OCI-LY3 (cell line): Measurements from ENCODE around the gene EFCAB8.

Experiments
- EZH2phosphoT487 ChIP-seq: fragments of 200-600 bp; shearing (Covaris generic); IDR thresholded peaks from 2 replicates; pipeline ENCODE4 v1.6.1; 2018; ENCODE audit warnings: antibody characterized with exemption, mixed run types, low read depth
- TF ChIP-seq, protein P1 (sequence below): fragments of 200-600, 300-600 bp; sonication (generic); IDR thresholded peaks from 2 replicates; pipeline ENCODE4 v1.5.1; 2014; ENCODE audit warnings: antibody characterized with exemption, low read length, low read depth

DNA sequence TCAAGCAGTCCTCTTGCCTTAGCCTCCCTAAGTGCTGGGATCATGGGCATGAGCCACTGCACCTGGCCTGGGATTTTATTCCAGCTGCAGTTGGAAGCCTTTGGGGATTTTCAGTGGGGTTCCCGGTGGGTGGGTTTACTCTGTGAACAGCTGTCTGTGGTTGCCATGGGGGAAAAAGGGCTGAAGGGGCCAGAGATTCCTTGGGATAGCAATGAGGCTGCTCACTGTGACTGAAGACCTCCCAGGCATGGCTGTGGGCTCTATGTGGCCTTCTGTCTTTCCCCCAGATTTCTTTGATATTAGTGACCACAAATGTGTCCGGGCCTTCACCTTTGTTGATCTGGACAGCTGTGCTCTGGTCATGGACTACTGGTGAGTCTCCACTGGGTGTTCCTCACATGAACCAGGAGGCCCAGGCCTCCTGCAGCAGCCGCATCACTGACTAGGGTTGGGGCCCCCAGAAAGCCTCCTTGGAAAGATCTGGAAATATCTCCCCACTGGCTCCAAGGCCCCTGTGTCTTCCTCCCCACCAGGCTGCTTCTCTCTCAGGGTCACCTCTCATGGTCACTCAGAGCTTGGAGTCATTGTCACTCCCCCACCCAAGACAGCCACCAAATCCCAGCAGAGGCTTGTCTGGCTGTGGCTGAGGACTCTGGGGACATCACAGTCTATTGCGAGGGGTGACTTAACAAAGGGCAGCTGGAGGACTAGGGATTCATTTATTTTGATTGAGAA, 33.4 kb downstream of the EFCAB8 start:
- TF ChIP-seq, protein P1, sequence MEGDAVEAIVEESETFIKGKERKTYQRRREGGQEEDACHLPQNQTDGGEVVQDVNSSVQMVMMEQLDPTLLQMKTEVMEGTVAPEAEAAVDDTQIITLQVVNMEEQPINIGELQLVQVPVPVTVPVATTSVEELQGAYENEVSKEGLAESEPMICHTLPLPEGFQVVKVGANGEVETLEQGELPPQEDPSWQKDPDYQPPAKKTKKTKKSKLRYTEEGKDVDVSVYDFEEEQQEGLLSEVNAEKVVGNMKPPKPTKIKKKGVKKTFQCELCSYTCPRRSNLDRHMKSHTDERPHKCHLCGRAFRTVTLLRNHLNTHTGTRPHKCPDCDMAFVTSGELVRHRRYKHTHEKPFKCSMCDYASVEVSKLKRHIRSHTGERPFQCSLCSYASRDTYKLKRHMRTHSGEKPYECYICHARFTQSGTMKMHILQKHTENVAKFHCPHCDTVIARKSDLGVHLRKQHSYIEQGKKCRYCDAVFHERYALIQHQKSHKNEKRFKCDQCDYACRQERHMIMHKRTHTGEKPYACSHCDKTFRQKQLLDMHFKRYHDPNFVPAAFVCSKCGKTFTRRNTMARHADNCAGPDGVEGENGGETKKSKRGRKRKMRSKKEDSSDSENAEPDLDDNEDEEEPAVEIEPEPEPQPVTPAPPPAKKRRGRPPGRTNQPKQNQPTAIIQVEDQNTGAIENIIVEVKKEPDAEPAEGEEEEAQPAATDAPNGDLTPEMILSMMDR: no peak
- TF ChIP-seq EZH2phosphoT487: no peak
